Measurements from ENCODE around the gene FAM114A1.

FAM114A1 gene

GRCh38 chr4:38822748-38823303 is 44.8 kb upstream of the FAM114A1 start:
- Histone ChIP-seq H3K9me3 (ENCODE audit: severe bottlenecking) (no peaks in the 10 kb centered on the region), H3K27me3 (ENCODE audit: insufficient read depth, low read depth, severe bottlenecking) (no peaks in the 10 kb centered on the region), H3K27ac (no peak overlapping the region), H3K36me3 (no peaks in the 10 kb centered on the region), H3K4me3 (ENCODE audit: low read depth, low read length) (no peak overlapping the region)
- no peak for DNase-seq
- no peak for TF ChIP-seq CTCF (IDR thresholded peaks at IDR 0.05; ENCODE audit: low read depth, low read length)

GRCh38 chr4:38823766-38824165 is 43.8 kb upstream of the FAM114A1 start:
- no peak for DNase-seq
- no peaks in the 10 kb centered on the region for H3K27me3 ChIP-seq (ENCODE audit: insufficient read depth, low read depth, severe bottlenecking)

GRCh38 chr4:38829237-38829636 is 38.4 kb upstream of the FAM114A1 start:
- H3K36me3 ChIP-seq: no peaks in the 10 kb centered on the region
- DNase-seq: no peak
- no peak for TF ChIP-seq CTCF (IDR thresholded peaks at IDR 0.05; ENCODE audit: low read depth, low read length)
- H3K9me3 ChIP-seq (ENCODE audit: severe bottlenecking): no peaks in the 10 kb centered on the region
- no peak overlapping the region for H3K4me3 ChIP-seq (ENCODE audit: low read depth, low read length)
- no peaks in the 10 kb centered on the region for H3K27me3 ChIP-seq (ENCODE audit: insufficient read depth, low read depth, severe bottlenecking)
- no peak overlapping the region for H3K27ac ChIP-seq

More at GRCh38 chr4:38823766-38824165, 43.8 kb upstream of the FAM114A1 start:
- Histone ChIP-seq H3K4me3 (ENCODE audit: low read depth, low read length) (no peak overlapping the region), H3K36me3 (no peaks in the 10 kb centered on the region), H3K9me3 (ENCODE audit: severe bottlenecking) (no peaks in the 10 kb centered on the region), H3K27ac (no peak overlapping the region)
- TF ChIP-seq CTCF (IDR thresholded peaks at IDR 0.05; ENCODE audit: low read depth, low read length): no peak

- Histone ChIP-seq H3K9me3 (ENCODE audit: severe bottlenecking) (peaks cover 3% of the 10 kb centered on the region), H3K36me3 (no peaks in the 10 kb centered on the region), H3K4me3 (ENCODE audit: low read depth, low read length) (no peak overlapping the region), H3K27ac (no peak overlapping the region), H3K27me3 (ENCODE audit: insufficient read depth, low read depth, severe bottlenecking) (no peaks in the 10 kb centered on the region)
- no peak for TF ChIP-seq CTCF (IDR thresholded peaks at IDR 0.05; ENCODE audit: low read depth, low read length)
- no peak for DNase-seq
Measured at GRCh38 chr4:38831653-38832052, 36.0 kb upstream of the FAM114A1 start.

- no peak for DNase-seq
- H3K36me3 ChIP-seq: no peaks in the 10 kb centered on the region
- TF ChIP-seq CTCF (IDR thresholded peaks at IDR 0.05; ENCODE audit: low read depth, low read length): no peak
- no peak overlapping the region for H3K27ac ChIP-seq
- peaks cover 3% of the 10 kb centered on the region for H3K9me3 ChIP-seq (ENCODE audit: severe bottlenecking)
- H3K4me3 ChIP-seq (ENCODE audit: low read depth, low read length): no peak overlapping the region
- no peaks in the 10 kb centered on the region for H3K27me3 ChIP-seq (ENCODE audit: insufficient read depth, low read depth, severe bottlenecking)
Measured at GRCh38 chr4:38832206-38832605, 35.4 kb upstream of the FAM114A1 start.
